Erythroblast (primary cell): ENCODE data around the gene MTLN.

ENCODE experiments used
- GATA1 ChIP-seq: IDR thresholded peaks from 2 replicates; pipeline ENCODE4 v1.6.1; 2011; ENCODE audit warnings: low read depth, mild to moderate bottlenecking, control low read depth, low read length, moderate library complexity
- POLR2A ChIP-seq: IDR thresholded peaks from 2 replicates; pipeline ENCODE4 v1.6.1; 2011; ENCODE audit warnings: mild to moderate bottlenecking, low read length

- TF ChIP-seq POLR2A (no peak), GATA1 (no peak)
These were observed 29.9 kb downstream of the MTLN start for GRCh38 chr2:110182449-110182848.
